GM06990 (cell line): ENCODE data around the gene NOSTRIN.
"Not testable (repeated sequence)": the region's sequence is repeated elsewhere in the genome, so short reads cannot be mapped to it uniquely, and the experiment has no call there.

Source experiments
- DNase-seq: peaks from one replicate; pipeline ENCODE4 v3.0.0-alpha.2; 2011; ENCODE audit not compliant: insufficient read length; ENCODE audit errors: extremely low read depth
- H3K27me3 ChIP-seq: replicated peaks from 2 replicates; pipeline ENCODE4 v1.6.0; 2011; ENCODE audit warnings: low read length; ENCODE audit not compliant: control insufficient read depth, insufficient read depth
- H3K36me3 ChIP-seq: 2 replicates; pipeline ENCODE4 v1.5.1; 2011; ENCODE audit warnings: low read length; ENCODE audit not compliant: control insufficient read depth, insufficient read depth
- H3K4me3 ChIP-seq: replicated peaks from 2 replicates; pipeline ENCODE4 v1.5.1; 2011; ENCODE audit warnings: low read depth, mild to moderate bottlenecking, control low read depth, low read length
- CTCF ChIP-seq: IDR thresholded peaks from 2 replicates; pipeline ENCODE4 v1.5.1; 2011; ENCODE audit warnings: low read length, control low read depth, mild to moderate bottlenecking, inconsistent platforms; ENCODE audit not compliant: insufficient read depth, poor library complexity, severe bottlenecking

Gene NOSTRIN

GRCh38 chr2:168855601-168856000, 53.2 kb downstream of the NOSTRIN start:
- TF ChIP-seq CTCF = no peak
- Histone ChIP-seq H3K27me3 (no peaks in the 10 kb centered on the region), H3K36me3 (no peaks in the 10 kb centered on the region), H3K4me3 (no peak overlapping the region)
- no peak for DNase-seq

- H3K4me3 ChIP-seq = no peak overlapping the region
- H3K36me3 ChIP-seq = no peaks in the 10 kb centered on the region
- H3K27me3 ChIP-seq = no peaks in the 10 kb centered on the region
- no peak for DNase-seq
- no peak for TF ChIP-seq CTCF
Observed at GRCh38 chr2:168858146-168858545, 55.7 kb downstream of the NOSTRIN start.

GRCh38 chr2:168867164-168867563, 64.7 kb downstream of the NOSTRIN start:
- not testable (repeated sequence) for H3K4me3 ChIP-seq, H3K27me3 ChIP-seq, H3K36me3 ChIP-seq, DNase-seq

GRCh38 chr2:168870369-168870768, 67.9 kb downstream of the NOSTRIN start:
- not testable (repeated sequence) for H3K36me3 ChIP-seq, H3K4me3 ChIP-seq

GRCh38 chr2:168870824-168871223, 68.4 kb downstream of the NOSTRIN start:
- H3K4me3 ChIP-seq, H3K27me3 ChIP-seq, H3K36me3 ChIP-seq, DNase-seq: not testable (repeated sequence)

More at GRCh38 chr2:168870369-168870768, 67.9 kb downstream of the NOSTRIN start:
- H3K27me3 ChIP-seq, DNase-seq: not testable (repeated sequence)

GRCh38 chr2:168874368-168875054, 72.1 kb downstream of the NOSTRIN start:
- no peak for DNase-seq
- no peak for TF ChIP-seq CTCF
- Histone ChIP-seq H3K36me3 (no peaks in the 10 kb centered on the region; the same call in 1 of the 2 replicates), H3K27me3 (no peaks in the 10 kb centered on the region), H3K4me3 (no peak overlapping the region)

- H3K4me3 ChIP-seq, H3K27me3 ChIP-seq, H3K36me3 ChIP-seq, DNase-seq: not testable (repeated sequence)
Observed at GRCh38 chr2:168882163-168882562, 79.7 kb downstream of the NOSTRIN start.

- H3K4me3 ChIP-seq = no peak overlapping the region
- no peaks in the 10 kb centered on the region for H3K27me3 ChIP-seq
- H3K36me3 ChIP-seq = no peaks in the 10 kb centered on the region; the same call in 1 of the 2 replicates
- no peak for TF ChIP-seq CTCF
- DNase-seq = no peak
Observed at GRCh38 chr2:168884975-168885374, 82.5 kb downstream of the NOSTRIN start.
